ENCODE data around the gene PTPRN2.

Gene PTPRN2

DNA sequence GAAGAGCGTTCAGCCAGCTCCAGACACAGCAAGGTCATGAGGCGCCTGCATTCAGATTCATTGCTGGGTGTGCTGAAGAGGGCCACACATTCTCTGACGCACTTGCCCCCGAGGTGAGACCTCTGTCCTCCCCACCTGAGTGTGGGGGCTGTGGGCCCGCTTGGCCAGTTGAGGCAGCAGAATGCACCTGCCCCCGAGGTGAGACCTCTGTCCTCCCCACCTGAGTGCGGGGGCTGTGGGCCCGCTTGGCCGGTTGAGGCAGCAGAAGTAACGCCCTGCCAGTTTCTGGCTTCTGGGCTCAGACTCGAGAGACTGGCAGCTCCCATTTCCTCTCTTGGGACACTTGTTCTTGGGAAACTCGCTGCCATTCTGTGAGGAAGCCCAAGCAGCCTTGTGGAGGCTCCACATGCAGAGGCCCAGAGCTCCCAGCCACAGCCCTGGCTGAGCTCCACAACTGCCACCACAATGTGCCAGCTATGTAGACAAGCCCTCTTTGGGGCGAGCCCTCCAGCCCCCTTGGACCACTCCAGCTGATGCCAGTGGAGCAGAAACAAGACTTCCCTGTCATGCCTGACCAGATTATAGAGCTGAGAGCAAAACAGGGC lies 816.8 kb downstream of the PTPRN2 start:
- no peak for DNase-seq (ENCODE audit: low spot score)
- in situ Hi-C loops (cut with MboI; ENCODE audit: low sequenced_read_pairs, unreplicated experiment) = no loop called here
- TF ChIP-seq, protein P1, sequence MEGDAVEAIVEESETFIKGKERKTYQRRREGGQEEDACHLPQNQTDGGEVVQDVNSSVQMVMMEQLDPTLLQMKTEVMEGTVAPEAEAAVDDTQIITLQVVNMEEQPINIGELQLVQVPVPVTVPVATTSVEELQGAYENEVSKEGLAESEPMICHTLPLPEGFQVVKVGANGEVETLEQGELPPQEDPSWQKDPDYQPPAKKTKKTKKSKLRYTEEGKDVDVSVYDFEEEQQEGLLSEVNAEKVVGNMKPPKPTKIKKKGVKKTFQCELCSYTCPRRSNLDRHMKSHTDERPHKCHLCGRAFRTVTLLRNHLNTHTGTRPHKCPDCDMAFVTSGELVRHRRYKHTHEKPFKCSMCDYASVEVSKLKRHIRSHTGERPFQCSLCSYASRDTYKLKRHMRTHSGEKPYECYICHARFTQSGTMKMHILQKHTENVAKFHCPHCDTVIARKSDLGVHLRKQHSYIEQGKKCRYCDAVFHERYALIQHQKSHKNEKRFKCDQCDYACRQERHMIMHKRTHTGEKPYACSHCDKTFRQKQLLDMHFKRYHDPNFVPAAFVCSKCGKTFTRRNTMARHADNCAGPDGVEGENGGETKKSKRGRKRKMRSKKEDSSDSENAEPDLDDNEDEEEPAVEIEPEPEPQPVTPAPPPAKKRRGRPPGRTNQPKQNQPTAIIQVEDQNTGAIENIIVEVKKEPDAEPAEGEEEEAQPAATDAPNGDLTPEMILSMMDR (IDR thresholded peaks at IDR 0.05; ENCODE audit: borderline replicate concordance, control extremely low read depth, extremely low read depth, insufficient read depth, missing control alignments) = no peak

DNA sequence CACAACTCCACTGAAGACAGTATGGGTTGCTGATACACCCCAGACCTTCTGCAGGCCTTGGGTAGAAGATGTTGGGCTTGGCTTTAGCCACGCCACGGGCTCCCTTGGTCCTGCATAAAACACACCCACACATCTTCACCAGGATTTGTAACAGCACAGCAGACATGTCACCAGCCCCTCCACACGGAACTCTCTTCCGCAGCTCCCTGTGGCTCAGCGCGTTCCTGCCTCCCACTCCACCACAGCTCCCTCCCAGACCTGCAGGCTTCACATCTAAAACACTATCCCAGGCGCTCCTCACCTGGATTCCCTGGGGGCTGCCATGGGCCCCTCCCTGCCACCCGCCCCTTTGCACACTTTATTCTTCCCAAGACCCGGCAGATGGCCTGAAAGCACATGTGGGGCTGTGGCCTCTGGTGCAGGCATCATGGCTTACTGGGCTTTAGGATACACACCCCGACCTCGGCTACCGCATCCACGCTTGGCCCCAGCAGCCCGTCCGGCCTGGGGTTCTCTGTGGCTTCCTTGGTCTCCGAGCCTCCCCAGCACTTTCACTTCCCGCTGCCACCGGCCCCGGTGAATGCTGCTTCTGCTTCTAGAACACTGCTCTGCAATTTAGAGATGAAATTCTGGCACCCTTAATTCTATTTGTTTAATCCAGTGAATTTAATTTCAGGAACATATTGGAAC lies 818.0 kb downstream of the PTPRN2 start:
- in situ Hi-C loops (cut with MboI; ENCODE audit: low sequenced_read_pairs, unreplicated experiment) = no loop called here
- DNase-seq (ENCODE audit: low spot score) = no peak
- TF ChIP-seq, protein P1 (IDR thresholded peaks at IDR 0.05; ENCODE audit: borderline replicate concordance, control extremely low read depth, extremely low read depth, insufficient read depth, missing control alignments) = no peak

DNA sequence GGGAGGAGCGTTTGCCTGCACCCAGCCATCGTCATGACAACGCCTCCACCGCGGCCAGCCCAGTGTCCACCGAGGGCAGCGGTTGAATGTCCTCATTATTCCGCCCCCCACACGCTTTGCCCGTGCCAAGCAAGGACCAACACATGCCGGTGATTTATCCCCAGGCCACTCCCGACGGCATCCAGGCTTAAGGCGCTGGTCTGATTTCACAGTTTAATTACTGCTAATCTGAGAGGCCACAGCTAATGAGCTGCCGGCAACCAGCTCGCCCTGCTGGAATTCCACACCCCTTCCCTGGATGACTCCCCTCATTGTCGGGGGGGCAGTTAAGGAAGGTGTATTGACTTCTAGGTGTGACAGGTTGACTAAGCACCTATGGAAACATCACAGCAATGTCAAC lies 818.5 kb downstream of the PTPRN2 start:
- TF ChIP-seq, protein P1 (IDR thresholded peaks at IDR 0.05; ENCODE audit: borderline replicate concordance, control extremely low read depth, extremely low read depth, insufficient read depth, missing control alignments) = no peak
- no peak for DNase-seq (ENCODE audit: low spot score)
- in situ Hi-C loops (cut with MboI; ENCODE audit: low sequenced_read_pairs, unreplicated experiment) = no loop called here

DNA sequence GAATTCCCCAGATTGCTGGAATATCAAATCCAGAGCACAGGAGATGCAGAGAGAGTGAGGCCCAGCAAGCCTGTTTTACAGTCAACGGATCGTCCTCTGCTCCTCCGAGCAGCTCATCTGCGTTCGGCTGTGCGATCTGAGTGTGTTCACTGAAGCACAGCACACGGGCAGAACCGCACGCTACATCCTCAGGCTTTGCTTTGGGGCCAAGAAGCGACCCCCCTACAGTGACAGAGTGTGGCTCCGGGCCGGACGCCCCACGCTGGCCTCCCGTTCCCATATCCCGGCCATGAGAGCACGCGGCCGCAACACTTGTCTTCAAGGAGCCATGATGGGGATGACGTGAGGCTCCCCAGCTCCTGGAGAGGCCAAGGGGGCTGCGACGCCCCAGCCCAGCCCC lies 819.4 kb downstream of the PTPRN2 start:
- DNase-seq (ENCODE audit: low spot score) = no peak
- in situ Hi-C loops (cut with MboI; ENCODE audit: low sequenced_read_pairs, unreplicated experiment) = no loop called here
- TF ChIP-seq, protein P1 (IDR thresholded peaks at IDR 0.05; ENCODE audit: borderline replicate concordance, control extremely low read depth, extremely low read depth, insufficient read depth, missing control alignments) = no peak

DNA sequence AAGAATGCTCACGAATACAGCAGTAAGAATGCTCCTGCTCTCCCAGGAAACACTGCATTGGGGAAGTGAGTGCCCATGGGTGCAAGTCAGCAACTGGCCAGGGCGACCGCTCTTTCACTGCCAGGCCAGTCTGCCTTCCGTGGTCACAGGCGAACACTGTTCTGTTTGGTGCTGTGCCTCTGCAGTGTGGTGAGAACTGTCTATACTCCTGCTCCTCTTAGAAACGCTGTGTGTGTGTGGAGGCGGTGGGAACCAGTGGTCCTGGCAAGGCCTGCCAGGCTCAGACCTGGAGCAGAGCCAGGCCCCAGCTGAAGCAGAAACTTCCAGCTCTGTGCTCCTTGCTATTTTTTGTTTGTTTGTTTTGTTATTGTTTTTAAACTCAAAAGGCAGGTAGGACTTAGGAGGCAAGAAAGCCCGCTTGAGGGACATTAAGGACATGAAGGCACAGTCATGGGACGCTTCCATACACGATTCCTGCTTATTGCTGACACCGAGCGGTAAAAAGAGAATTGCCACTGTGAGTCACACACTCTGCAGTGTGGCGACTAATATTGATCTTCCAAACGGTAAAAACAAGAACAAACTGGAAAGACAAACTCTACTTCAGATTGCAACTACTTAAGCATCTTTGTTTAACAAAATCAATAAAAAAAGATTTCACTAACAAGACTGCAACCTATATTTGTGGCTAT lies 820.0 kb downstream of the PTPRN2 start:
- TF ChIP-seq, protein P1 (IDR thresholded peaks at IDR 0.05; ENCODE audit: borderline replicate concordance, control extremely low read depth, extremely low read depth, insufficient read depth, missing control alignments) = no peak
- in situ Hi-C loops (cut with MboI; ENCODE audit: low sequenced_read_pairs, unreplicated experiment) = no loop called here
- no peak for DNase-seq (ENCODE audit: low spot score)

DNA sequence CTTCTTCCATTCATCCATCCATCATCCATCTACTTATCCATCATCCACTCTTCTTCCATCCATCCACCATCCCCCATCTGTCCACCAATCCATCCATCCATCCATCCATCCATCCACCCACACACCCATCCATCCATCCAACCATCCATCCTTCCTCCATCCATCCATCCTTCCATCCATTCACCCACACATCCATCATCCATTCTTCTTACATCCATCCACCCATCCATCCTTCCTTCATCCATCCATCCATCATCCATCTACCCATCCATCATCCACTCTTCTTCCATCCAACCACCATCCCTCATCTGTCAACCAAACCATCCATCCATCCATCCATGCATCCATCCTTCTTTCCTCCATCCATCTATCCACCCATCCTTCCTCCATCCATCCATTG lies 821.5 kb downstream of the PTPRN2 start:
- TF ChIP-seq, protein P1 (IDR thresholded peaks at IDR 0.05; ENCODE audit: borderline replicate concordance, control extremely low read depth, extremely low read depth, insufficient read depth, missing control alignments) = no peak
- in situ Hi-C loops (cut with MboI; ENCODE audit: low sequenced_read_pairs, unreplicated experiment) = no loop called here
- no peak for DNase-seq (ENCODE audit: low spot score)
